K562 (cell line): Measurements from ENCODE around the gene ARHGAP12. TPM values are rescaled to one million over a fixed set of nuclear protein-coding genes. Genes with fewer than 3 reads are reported as not detected.

Source experiments
- DDX20 ChIP-seq: fragments of 450-650 bp; IDR thresholded peaks from 2 replicates; pipeline ENCODE4 v1.6.1; 2016; ENCODE audit warnings: missing genetic modification characterization, low read depth, mild to moderate bottlenecking, missing compliant biosample characterization, moderate library complexity
- ELF1 ChIP-seq: fragments of 200-800 bp; sonication (Bioruptor generic); IDR thresholded peaks from 2 replicates; pipeline ENCODE4 v1.6.1; 2016; ENCODE audit warnings: missing genetic modification characterization, missing compliant biosample characterization
- ELF4 ChIP-seq: fragments of 450-650 bp; formaldehyde crosslinking; IDR thresholded peaks from 2 replicates; pipeline ENCODE4 v1.4.0; 2022; ENCODE audit warnings: missing genetic modification characterization
- GATAD2A ChIP-seq: fragments of 450-650 bp; IDR thresholded peaks from 2 replicates; pipeline ENCODE4 v1.6.1; 2017
- HDGF ChIP-seq: fragments of 450-650 bp; IDR thresholded peaks from 2 replicates; pipeline ENCODE4 v1.6.1; 2016
- HMG20A ChIP-seq: fragments of 450-650 bp; formaldehyde crosslinking; conservative IDR thresholded peaks from 2 replicates; pipeline ENCODE4 v1.4.0; 2020; ENCODE audit warnings: mild to moderate bottlenecking, mixed read lengths
- IRF2 ChIP-seq: sonication (generic); formaldehyde crosslinking; IDR thresholded peaks from 2 replicates; pipeline ENCODE4 v1.8.1; 2022; ENCODE audit warnings: mild to moderate bottlenecking, missing genetic modification reagents
- JUN ChIP-seq, 2 experiments: sonication (generic) in 1 of 2; formaldehyde crosslinking in 1 of 2; IDR thresholded peaks; 2 replicates each; pipeline versions ENCODE4 v1.6.1 to v1.8.0; 2012 to 2022; ENCODE audit warnings: borderline replicate concordance in 2 of 2, mild to moderate bottlenecking in 2 of 2, improper control_type of control experiment in 1 of 2, low read depth in 1 of 2, low read length in 1 of 2, missing genetic modification reagents in 1 of 2
- KAT2B ChIP-seq: IDR thresholded peaks from one replicate; pipeline ENCODE4 v1.6.1; 2012; ENCODE audit warnings: low read depth, mild to moderate bottlenecking, control low read depth, inconsistent platforms, low read length, moderate library complexity
- LCOR ChIP-seq: sonication (generic); formaldehyde crosslinking; IDR thresholded peaks from 2 replicates; pipeline ENCODE4 v1.8.0; 2022; ENCODE audit warnings: mild to moderate bottlenecking, missing genetic modification reagents
- NCOA1 ChIP-seq: fragments of 450-650 bp; IDR thresholded peaks from 2 replicates; pipeline ENCODE4 v1.6.1; 2016; ENCODE audit warnings: low read depth
- NELFE ChIP-seq: IDR thresholded peaks from 2 replicates; pipeline ENCODE4 v1.6.1; 2011; ENCODE audit warnings: mild to moderate bottlenecking; ENCODE audit not compliant: insufficient read depth, insufficient read length
- RFX7 ChIP-seq: fragments of 250-450 bp; sonication (Bioruptor Pico); IDR thresholded peaks from 2 replicates; pipeline ENCODE4 v1.5.1; 2021; ENCODE audit warnings: mild to moderate bottlenecking
- SAFB ChIP-seq: fragments of 200-400 bp; formaldehyde crosslinking; IDR thresholded peaks from 2 replicates; pipeline ENCODE4 v1.6.1; 2017; ENCODE audit warnings: low read depth, low read length, borderline replicate concordance
- SMAD1 ChIP-seq: fragments of 150-350 bp; IDR thresholded peaks from 2 replicates; pipeline ENCODE4 v1.6.1; 2014; ENCODE audit warnings: low read length, low read depth; ENCODE audit not compliant: partially characterized antibody
- SMARCB1 ChIP-seq: IDR thresholded peaks from 2 replicates; pipeline ENCODE4 v1.6.1; 2011; ENCODE audit warnings: improper control_type of control experiment, low read depth; ENCODE audit not compliant: insufficient read length
- STAG1 ChIP-seq: sonication (generic); formaldehyde crosslinking; IDR thresholded peaks from 2 replicates; pipeline ENCODE4 v1.5.0; 2020; ENCODE audit warnings: missing genetic modification reagents, borderline replicate concordance
- TEAD1 ChIP-seq, 2 experiments: fragments of 450-650 bp in 1 of 2; sonication (generic) in 1 of 2; formaldehyde crosslinking; IDR thresholded peaks; 2 replicates each; pipeline versions ENCODE4 v1.4.0 to v1.8.0; 2020 to 2022; ENCODE audit warnings: mild to moderate bottlenecking in 2 of 2, missing genetic modification reagents in 1 of 2
- ZC3H11A ChIP-seq: IDR thresholded peaks from 2 replicates; pipeline ENCODE4 v1.6.1; 2012; ENCODE audit warnings: low read depth, low read length, improper control_type of control experiment
- ZNF24 ChIP-seq: fragments of 450-650 bp; IDR thresholded peaks from 2 replicates; pipeline ENCODE4 v1.6.1; 2016
- ZNF282 ChIP-seq: sonication (generic); formaldehyde crosslinking; IDR thresholded peaks from 2 replicates; pipeline ENCODE4 v1.8.1; 2023; ENCODE audit warnings: missing genetic modification reagents
- ZNF445 ChIP-seq: fragments of 250-450 bp; sonication (Bioruptor Pico); IDR thresholded peaks from 2 replicates; pipeline ENCODE4 v1.4.0; 2020; ENCODE audit warnings: low read depth, mild to moderate bottlenecking, moderate library complexity
- ZNF551 ChIP-seq: fragments of 250-450 bp; sonication (Bioruptor Pico); IDR thresholded peaks from 2 replicates; pipeline ENCODE4 v1.5.0; 2021; ENCODE audit warnings: mild to moderate bottlenecking, moderate library complexity
- ZNF778 ChIP-seq: fragments of 450-650 bp; formaldehyde crosslinking; IDR thresholded peaks from 2 replicates; pipeline ENCODE4 v1.4.0; 2020; ENCODE audit warnings: mild to moderate bottlenecking, moderate library complexity
- polyA plus RNA-seq, 8 experiments: library from polyadenylated mRNA; depleted of rRNA in 4 of 8; stranded (reverse) in 5 of 8; unstranded in 3 of 8; fragments of >200 nt; fragmentation: Nextera tagmentation in 2 of 8; fragmentation: Illumina TruSeq in 1 of 8; extraction: Ambion mirVana in 2 of 8; extraction: Trizol in 1 of 8; gene quantifications; 2 replicates each; pipeline versions ENCODE4 v1.2.1 to v1.2.3, GENCODE V29; 2011 to 2014; ENCODE audit warnings: inconsistent platforms in 1 of 8, missing spikeins in 1 of 8
- total RNA-seq, 7 experiments: library from RNA; depleted of rRNA in 6 of 7; stranded (reverse); fragments of >200 nt in 6 of 7; fragmentation: Illumina TruSeq in 2 of 7; extraction: Trizol in 2 of 7; gene quantifications; 2 replicates each; pipeline versions ENCODE4 v1.2.1 to v1.2.3, GENCODE V29; 2011 to 2021; ENCODE audit warnings: low replicate concordance in 1 of 7
- TF ChIP-seq, protein P1 (sequence below): fragments of 250-450 bp; sonication (Bioruptor Pico); IDR thresholded peaks from 2 replicates; pipeline ENCODE4 v1.8.0; 2022; ENCODE audit warnings: inconsistent platforms, mild to moderate bottlenecking, moderate library complexity, borderline replicate concordance
- TF ChIP-seq, protein P2 (sequence below), 2 experiments: fragments of 250-450 bp in 1 of 2; fragments of 450-650 bp in 1 of 2; sonication (Bioruptor Pico) in 1 of 2; IDR thresholded peaks; 2 replicates each; pipeline versions ENCODE4 v1.6.1 to v1.8.0; 2016 to 2021; ENCODE audit warnings: mild to moderate bottlenecking in 2 of 2, moderate library complexity in 2 of 2, missing compliant biosample characterization in 1 of 2, missing genetic modification characterization in 1 of 2
- TF ChIP-seq, protein P3 (sequence below), 3 experiments: fragments of 200-800 bp in 1 of 3; sonication (Bioruptor generic) in 1 of 3; sonication (generic) in 1 of 3; formaldehyde crosslinking in 1 of 3; IDR thresholded peaks; 2 replicates each; pipeline versions ENCODE4 v1.6.1 to v1.8.0; 2016 to 2022; ENCODE audit warnings: mild to moderate bottlenecking in 2 of 3, missing compliant biosample characterization in 2 of 3, missing genetic modification characterization in 2 of 3, missing genetic modification reagents in 1 of 3

The ARHGAP12 gene
- total and polyA plus RNA-seq, 9 of the 15 experiments (the other 6 are each of a cell fraction or from before 2014, with no cell fraction given): 4.4 to 18.7 (median 10.1) TPM

DNA sequence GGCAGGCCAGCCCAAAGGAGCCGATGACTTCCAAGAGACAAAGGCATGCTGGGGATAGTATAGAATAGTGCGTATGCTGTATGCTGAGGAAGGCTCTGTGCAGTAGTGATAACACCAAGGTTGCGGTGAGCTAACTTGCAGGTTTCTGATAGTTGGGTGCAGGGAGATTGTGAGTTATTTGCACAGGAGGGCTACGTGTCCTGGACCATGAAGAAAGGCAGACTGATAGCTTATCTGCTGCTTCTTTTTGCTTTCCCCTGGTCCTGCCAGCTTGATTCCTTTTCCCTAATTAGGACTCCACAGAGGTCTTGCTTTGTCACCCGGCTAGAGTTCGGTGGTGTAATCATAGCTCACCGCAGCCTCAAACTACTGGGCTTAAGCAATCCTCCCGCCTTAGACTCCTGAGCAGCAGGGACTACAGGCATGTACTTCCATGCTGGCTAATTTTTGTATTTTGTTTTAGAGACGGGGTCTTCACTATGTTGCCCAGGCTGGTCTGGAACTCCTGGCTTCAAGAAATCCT, 43.9 kb upstream of the ARHGAP12 start (continued):
- TF ChIP-seq, protein P1, sequence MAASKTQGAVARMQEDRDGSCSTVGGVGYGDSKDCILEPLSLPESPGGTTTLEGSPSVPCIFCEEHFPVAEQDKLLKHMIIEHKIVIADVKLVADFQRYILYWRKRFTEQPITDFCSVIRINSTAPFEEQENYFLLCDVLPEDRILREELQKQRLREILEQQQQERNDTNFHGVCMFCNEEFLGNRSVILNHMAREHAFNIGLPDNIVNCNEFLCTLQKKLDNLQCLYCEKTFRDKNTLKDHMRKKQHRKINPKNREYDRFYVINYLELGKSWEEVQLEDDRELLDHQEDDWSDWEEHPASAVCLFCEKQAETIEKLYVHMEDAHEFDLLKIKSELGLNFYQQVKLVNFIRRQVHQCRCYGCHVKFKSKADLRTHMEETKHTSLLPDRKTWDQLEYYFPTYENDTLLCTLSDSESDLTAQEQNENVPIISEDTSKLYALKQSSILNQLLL: no peak
- TF ChIP-seq LCOR (CRISPR knock-in tag): peak; percentile 97
- TF ChIP-seq, protein P2, sequence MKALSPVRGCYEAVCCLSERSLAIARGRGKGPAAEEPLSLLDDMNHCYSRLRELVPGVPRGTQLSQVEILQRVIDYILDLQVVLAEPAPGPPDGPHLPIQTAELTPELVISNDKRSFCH (CRISPR knock-in tag; IDR thresholded peaks at IDR 0.05): no peak
- TF ChIP-seq, protein P2 (tag; IDR thresholded peaks at IDR 0.05): peak; percentile 97
- TF ChIP-seq ELF1 (tag): no peak
- TF ChIP-seq HDGF: no peak
- TF ChIP-seq SAFB: no peak
- no peak for TF ChIP-seq ZNF282 (CRISPR knock-in tag)
- TF ChIP-seq GATAD2A: peak; percentile 96
- TF ChIP-seq TEAD1 (CRISPR knock-in tag; IDR thresholded peaks at IDR 0.05): peak; percentile 75 to 85; a peak in 3 of 4 replicates
- TF ChIP-seq JUN (IDR thresholded peaks at IDR 0.05; ENCODE audit: borderline replicate concordance, low read depth, low read length): no peak; the same call in 1 of the 2 replicates
- no peak for TF ChIP-seq JUN (CRISPR knock-in tag; IDR thresholded peaks at IDR 0.05; ENCODE audit: borderline replicate concordance)
- no peak for TF ChIP-seq IRF2 (CRISPR knock-in tag)
- no peak for TF ChIP-seq ZNF551 (CRISPR knock-in tag)
- no peak for TF ChIP-seq HMG20A (CRISPR knock-in tag)
- TF ChIP-seq DDX20 (tag): no peak
- peak; percentile 78 for TF ChIP-seq SMAD1
- peak; percentile 92 for TF ChIP-seq ZNF24
- TF ChIP-seq SMARCB1: peak; percentile 47
- TF ChIP-seq ELF4 (CRISPR knock-in tag): peak; percentile 37; the same call in 1 of the 2 replicates
- TF ChIP-seq ZC3H11A: no peak; the same call in 1 of the 2 replicates
- no peak for TF ChIP-seq ZNF778 (CRISPR knock-in tag)
- no peak for TF ChIP-seq RFX7 (CRISPR knock-in tag)
- peak; percentile 94 for TF ChIP-seq NCOA1
- TF ChIP-seq ZNF445 (CRISPR knock-in tag): no peak
- TF ChIP-seq STAG1 (CRISPR knock-in tag): no peak
- no peak for TF ChIP-seq KAT2B
- no peak for TF ChIP-seq NELFE
- TF ChIP-seq, protein P3, sequence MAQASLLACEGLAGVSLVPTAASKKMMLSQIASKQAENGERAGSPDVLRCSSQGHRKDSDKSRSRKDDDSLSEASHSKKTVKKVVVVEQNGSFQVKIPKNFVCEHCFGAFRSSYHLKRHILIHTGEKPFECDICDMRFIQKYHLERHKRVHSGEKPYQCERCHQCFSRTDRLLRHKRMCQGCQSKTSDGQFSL (CRISPR knock-in tag; IDR thresholded peaks at IDR 0.05): no peak
- TF ChIP-seq, protein P3 (tag; IDR thresholded peaks at IDR 0.05): no peak
